Measurements from ENCODE around the gene GKN2.
"Not testable (repeated sequence)": the region's sequence is repeated elsewhere in the genome, so short reads cannot be mapped to it uniquely, and the experiment has no call there.

Gene GKN2

DNA sequence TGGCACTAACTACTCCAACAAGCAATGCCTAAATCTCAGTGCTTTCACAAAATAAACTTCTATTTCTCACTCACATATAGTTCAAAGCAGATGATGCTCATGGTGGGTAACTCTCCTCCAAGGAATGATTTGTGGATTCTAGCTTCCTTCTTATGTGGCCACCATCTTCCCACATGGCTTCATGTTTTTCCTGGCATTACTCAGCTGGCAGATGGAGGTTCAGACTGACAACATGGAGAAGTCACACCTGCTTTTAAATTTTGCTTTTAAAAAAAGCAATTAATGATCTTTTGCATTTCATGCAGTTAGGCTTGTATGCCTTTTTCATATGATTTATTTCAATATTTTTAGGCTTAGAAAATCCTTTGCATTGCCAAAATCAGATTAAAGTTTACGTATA is 6.3 kb upstream of the GKN2 start:
- no peak for DNase-seq

DNA sequence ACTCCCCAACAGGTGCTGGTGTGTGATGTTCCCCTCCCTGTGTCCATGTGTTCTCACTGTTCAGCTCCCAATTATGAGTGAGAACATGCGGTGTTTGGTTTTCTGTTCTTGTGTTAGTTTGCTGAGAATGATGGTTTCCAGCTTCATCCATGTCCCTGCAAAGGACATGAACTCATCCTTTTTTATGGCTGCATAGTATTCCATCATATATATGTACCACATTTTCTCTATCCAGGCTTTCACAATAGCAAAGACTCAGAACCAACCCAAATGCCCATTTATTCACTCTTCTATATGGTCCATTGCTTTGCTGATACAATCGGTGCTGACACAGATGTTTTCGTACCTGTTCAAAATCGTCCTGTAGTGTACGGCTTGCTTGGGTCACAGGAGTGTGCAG is 2.7 kb upstream of the GKN2 start:
- not testable (repeated sequence) for DNase-seq

DNA sequence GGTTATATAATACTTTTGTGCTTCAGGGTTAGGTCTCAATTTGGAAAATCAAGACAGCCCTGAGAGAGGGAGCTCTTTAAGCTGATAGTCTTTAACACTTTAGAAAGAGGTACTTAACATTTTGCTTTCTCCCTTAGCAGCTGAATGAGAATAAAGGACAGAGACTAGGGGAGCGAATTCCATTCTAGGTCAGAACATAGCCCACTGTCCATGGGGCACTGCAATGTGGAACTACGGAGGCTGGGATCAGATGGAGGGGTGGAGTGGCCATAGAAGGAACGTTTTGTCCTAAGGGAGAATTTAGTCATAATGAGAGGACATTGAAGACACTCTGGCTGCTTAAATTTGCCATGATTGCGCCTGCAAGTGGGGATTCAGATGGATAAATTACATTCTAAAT is 794 bp downstream of the GKN2 start:
- peak; percentile 73 for DNase-seq

DNA sequence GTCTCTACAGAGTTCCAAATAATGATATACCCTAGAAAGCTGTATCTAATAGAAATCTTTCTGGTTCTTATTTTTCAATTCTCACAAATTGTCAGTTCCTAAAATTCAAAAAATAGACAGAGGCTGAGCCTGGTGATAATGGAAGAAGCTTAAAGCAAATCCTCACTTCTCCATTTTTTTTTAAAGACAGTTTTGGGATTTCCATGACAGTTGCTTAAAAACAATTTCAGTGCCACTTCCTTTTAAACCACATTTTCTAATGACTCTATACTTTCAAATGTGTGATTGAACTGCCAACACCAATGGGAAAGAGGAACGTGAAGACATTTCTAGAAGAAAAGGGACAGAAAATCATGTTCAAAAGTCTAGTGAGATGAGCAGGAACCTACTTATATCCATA is 4.0 kb downstream of the GKN2 start:
- no peak for DNase-seq

DNA sequence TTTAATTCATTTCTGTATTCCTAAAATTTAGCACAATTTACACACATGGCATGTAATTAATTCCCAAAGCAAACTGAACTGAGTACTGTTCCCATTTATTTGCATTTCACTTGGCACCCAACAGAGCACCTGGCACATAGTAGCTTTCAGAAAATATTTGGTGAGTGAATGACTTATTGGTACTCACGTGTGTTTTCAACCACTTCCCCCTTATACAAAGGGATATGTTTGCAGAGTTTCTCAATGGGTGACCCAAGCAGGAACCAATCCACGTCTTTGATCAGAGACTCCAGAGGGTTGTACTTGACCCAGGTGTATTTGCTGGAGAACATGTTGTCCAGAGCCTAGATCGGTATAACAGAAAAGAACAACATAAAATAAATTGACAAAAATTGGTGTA is 6.6 kb downstream of the GKN2 start:
- no peak for DNase-seq

DNA sequence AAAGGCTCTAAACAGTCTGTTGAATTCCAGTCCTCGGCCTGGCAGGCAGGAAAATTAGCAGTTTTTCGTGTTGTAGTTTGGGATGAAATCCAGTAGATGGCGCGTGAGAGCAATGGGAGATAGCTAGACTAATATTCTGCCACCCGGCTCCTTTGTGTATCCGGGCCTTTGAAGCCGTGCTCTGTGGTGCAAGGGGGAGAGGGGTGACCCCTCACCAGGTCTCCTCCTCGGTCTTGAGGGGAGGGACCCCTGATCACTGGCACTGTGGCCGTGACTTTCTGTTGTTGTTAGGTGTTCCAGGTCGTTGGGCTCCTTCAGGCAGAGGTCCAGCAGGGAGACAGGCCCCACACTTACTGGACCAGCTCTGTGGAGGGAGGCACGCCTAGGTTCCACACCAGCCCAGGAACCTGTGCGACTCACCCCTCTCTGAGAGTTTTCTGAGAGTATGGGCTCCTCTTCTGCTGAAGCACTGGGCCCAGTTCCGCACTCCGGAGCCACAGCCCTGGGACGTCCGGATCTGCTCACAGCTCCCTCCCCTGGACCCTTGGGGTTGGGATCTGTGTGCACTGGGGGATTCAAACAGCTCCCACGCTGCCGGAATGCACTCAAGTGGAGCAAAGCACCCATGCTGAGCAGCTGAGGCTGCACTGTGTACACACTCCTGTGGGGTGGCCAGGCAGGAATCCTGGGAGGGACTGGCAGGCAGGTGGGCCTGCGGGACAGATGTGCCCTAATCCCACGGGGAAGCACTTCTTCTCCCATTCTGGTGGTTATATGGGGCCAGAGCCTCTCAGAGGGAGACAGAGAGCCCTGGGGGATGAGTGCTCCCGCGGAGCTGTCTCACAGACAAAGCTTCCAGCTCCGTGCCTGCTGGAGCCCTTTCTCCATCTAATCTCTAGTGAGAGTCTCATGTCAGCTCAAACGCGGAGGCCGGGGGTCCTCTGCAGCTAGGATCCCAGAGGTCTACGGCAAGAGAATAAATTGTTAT is 8.8 kb downstream of the GKN2 start:
- DNase-seq, result peak; percentile 84

DNA sequence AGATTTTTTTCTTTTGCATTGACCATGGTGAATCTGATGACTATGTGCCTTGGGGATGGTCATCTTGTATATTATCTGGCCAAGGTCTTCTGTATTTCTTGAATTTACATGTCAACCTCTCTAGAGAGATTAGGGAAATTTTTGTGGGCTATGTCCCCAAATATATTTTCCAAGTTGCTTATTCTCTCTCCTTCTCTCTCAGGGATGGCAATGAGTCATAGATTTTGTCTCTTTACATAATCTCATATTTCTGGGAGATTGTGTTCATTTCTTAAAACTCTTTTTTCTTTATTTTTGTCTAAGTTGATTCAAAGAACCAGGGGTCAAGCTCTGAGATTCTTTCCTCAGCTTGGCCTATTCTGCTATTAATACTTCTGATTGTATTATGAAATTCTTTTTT is 9.9 kb downstream of the GKN2 start:
- DNase-seq, result no peak

DNA sequence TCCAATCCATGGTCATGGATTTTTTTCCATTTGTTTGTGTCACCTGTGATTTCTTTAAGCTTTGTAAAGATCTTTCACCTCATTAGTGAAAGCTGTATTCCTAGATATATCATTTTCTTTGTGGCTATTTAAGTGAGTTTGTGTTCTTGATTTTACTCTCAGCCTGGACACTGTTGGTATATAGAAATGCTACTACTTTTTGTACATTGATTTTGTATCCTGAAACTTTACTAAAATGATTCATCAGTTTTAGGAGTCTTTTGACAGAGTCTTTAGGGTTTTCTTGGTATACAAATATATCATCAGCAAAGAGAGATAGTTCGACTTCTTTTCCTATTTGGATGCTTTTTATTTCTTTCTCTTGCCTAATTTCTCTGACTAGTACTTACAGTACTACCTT is 12.3 kb downstream of the GKN2 start:
- no peak for DNase-seq

DNA sequence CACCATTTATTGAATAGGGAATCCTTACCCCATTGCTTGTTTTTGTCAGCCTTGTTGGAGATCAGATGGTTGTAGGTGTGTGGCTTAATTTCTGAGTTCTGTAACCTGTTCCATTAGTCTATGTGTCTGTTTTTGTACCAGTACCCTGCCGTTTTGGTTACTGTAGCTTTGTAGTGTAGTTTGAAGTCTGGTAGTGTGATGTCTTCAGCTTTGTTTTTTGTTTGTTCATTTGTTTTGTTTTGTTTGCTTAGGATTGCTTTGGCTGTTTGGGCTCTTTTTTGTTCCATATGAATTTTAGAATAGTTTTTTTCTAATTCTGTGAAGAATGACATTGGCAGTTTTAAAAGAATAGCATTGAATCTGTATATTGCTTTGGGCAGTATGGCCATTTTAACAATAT is 12.7 kb downstream of the GKN2 start:
- no peak for DNase-seq

DNA sequence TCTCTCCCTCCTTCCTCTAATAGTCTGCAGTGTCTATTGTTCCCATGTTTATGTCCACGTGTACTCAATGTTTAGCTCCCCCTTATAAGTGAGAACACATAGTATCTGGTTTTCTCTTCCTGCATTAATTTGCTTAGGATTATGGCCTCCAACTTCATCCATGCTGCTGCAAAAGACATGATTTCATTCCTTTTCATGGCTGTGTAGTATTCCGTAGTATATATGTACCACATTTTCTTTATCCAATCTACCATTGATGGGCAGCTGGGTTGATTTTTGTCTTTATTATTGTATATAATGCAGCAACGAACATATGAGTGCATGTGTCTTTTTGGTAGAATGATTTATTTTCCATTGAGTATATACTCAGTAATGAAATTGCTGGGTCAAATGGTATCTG is 13.8 kb downstream of the GKN2 start:
- no peak for DNase-seq

DNA sequence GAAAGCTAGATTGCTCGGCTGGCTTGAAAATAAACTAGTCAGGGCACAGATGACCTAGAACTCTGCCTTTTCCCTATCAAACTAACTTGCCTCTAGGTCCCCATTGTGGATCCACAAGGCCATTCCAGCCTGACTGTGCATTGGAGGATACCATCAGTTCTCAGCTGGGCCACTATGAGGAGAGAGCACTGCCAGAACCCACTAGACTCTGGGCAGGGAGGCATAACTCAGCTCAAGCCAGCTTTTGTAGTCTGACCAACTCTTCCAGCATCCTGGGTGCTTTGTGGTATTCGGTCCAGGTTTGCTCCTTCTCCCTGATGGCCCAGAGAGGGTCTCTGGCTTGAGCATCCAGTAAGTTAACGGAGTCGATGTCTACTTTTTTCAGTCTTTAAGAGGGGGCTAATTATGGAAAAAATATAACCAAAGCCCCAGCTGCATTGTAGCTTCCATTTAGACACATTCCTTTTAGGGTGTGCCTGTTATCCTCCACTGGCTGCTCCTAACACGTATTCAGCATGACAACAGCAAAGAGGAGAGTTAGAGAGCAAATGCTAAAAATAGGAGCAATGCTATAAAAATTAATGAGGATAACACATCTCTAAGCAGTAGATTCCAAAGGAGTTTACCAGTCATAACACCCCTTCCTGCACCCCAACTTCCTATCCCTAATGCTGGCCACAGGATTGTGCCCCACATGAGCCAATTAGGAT is 15.2 kb downstream of the GKN2 start:
- no peak for DNase-seq

DNA sequence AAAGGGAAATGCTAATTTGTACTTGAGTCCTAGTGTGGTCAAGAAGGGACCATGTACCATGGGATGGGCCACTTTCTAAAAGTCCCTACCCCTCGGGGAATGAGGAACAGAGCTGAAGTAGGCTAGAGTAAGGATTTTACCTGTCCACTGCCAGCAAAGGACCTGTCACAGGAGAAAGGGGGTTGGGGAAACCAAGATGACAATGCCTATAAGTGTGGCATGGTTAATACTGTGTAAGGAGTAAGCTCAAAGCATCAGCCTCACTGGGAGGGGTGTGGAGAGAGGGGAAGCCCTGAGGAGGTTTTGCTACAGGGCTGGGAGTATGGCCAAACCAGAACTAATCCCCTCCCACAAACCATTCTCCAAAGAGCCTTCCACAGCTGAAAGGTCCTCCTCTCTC is 15.8 kb downstream of the GKN2 start:
- DNase-seq, result no peak

DNA sequence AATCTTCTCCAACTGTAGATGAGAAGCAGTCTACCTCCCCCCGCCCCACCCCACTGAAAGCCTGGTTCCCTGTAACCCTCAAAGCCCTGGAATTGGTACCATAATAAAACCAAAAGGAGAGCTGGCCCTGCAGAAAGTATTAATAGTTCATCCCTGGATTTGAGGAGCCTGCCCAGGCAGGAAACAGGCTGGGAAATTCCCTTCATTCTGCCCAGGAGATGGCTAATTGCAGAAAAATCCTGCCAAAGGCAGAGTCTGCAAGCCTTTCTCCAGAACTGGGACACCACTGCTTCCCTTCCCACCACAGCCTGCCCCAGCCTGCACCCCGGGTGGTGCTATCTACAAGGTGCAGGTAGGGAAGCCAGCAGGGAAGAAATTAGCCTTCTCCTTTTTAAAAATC is 16.3 kb downstream of the GKN2 start:
- DNase-seq, result no peak

DNA sequence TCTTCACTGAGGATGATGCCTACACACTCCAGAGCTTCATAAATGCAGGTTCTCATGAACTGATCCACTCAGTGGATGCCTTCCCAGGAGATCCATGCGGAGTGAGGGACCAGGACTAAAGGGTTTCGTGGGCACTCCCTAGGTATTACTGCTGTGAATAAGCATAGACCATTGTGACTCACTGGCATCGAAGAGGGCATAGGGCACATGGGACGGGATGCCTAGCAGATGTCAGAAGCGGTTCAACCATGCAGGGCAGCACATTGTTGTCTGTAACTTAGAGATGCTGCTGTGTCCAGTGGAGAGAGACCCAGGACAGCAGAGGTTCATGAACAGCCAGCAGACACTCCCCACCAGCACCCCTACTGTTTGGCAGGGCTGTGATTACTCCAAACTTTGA is 17.2 kb downstream of the GKN2 start:
- no peak for DNase-seq

DNA sequence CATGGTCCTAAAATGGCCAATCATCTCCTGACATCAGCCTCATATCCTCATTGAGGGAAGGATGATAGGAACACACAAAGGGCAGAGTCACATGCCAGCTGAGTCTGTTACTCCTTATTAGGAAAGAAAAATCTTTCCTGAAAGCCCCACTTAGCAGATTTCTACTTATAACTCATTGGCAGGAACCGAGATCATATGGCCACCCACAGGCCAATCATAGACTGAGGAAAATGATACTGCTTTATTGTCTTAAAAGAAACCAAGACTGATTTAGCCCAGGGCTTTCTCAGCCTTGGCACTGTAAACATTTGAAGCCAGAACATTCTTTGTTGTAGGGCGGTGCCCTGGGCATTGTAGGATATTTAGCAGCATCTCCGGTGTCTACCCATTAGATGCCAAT is 18.7 kb downstream of the GKN2 start:
- no peak for DNase-seq

DNA sequence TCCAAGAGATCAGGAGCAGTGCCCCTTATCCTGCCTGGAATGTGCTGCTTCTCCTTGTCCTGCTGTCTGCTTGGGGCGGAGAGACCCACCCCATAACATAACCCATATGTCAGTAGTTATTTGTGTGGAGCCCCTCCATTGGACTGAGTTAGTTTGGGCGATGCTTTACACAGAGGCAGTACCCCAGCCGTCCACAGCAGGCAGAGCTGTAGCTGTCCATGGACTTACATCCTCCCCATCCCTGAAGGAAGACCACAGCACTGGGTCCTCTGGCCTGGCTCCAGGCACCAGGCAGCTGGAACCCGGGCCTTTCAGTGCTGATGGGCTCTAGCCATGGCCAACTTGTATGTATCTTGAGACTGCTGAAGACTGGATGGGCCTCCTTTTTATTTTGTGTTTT is 20.3 kb downstream of the GKN2 start:
- DNase-seq, result no peak

DNA sequence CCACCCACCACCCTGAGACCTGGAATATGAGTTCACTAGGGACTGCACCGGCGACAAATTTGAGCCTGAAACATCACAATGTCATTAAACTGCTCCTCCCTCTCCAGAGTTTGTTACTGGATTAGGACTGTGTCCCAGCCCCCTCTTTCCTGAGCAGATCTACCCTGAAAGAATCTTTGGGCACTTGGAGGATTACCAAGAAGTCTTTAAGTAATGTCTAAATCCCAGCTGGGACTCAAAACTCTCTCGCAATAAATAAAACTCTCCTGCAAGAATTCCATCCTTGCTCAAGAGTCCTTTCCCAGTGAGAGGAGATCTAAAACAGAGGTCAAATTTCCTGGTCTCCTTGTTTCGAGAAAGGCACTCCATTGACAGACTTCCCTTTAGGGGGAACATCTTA is 20.9 kb downstream of the GKN2 start:
- DNase-seq, result no peak

DNA sequence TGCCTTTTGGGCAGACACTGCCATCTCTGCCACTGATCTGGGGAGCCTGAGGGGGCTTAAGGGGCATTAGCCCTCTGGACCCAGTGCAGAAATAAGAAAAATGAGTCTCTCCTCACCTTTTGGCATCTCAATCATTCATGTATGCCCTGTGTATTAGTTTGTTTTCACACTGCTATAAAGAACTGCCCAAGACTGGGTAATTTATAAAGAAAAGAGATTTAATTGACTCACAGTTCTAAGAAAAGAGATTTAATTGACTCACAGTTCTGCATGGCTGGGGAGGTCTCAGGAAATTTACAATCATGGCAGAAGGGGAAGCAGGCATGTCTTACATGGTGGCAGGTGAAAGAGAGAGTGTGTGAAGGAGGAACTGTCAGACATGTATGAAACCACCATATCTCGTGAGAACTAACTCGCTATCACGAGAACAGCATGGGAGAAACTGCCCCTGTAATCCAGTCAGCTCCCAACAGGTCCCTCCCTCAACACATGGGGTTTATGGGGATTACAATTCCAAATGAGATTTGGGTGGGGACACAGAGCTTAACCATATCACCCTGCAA is 21.5 kb downstream of the GKN2 start:
- DNase-seq, result no peak

DNA sequence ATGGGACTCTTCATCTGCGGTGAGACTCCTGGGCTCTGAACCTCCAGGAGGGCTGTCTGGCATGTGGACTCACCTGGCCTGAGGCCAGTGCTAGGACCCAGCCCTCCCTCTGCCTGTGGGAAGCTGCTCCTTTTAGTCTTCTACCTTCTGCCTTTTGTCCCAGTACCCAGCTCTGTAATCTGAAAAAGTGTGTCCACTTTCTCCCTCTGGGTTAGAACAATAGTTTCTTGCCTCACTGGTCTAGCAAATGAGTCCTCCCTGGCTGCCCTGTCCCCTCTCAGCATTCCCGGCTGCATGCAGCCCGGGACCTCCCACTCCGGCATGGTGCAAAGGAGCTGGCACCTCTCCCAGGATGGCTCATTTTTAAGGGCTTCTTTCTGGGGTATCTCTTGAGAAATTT is 25.9 kb downstream of the GKN2 start:
- no peak for DNase-seq

DNA sequence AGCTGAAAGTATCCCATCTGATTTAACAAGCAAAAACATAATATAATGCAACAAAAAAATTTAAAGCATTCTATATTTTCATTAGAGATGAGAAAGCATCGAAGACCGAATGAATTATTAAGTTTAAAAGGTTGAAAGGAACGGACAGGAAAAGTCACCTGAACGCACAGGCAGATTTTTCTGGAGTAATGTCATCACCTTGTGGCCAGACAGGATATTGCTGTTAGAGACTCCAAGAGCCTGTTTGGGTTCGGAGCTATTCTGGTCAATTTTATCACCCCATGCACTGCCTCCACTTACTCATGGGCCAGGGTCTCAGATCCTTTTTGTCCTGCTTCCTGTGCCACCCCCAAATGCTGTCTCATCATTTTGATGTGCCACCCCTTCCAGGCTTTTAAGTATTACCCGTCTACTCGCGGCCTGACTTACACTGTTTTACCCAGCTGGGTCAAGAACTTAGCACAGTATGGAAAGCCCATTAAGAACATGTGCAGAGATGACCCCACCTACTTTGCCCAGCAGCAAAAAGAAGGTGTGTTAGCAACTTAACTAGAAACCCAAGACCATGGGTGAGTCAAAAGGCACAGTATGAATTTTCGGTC is 27.3 kb downstream of the GKN2 start:
- peak; percentile 48 for DNase-seq

DNA sequence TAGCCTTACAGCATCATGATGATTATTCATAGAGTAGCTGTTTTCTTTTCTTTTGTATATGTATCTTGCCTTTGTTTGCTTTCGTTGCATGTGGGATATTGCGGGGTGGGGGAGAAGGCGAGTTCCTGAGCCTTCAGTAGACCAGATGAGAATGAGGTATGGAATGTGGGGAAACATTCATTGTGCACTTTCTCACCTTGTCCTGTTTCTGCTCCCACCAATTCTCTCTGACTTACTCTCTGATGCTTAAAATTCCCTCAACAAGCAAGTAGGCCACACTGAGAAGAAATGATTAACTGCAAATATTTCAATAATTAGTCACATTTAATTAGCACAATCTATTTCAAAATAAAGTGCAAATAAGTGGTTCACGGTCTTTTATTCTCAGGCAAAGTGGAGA is 31.0 kb downstream of the GKN2 start:
- DNase-seq, result no peak

DNA sequence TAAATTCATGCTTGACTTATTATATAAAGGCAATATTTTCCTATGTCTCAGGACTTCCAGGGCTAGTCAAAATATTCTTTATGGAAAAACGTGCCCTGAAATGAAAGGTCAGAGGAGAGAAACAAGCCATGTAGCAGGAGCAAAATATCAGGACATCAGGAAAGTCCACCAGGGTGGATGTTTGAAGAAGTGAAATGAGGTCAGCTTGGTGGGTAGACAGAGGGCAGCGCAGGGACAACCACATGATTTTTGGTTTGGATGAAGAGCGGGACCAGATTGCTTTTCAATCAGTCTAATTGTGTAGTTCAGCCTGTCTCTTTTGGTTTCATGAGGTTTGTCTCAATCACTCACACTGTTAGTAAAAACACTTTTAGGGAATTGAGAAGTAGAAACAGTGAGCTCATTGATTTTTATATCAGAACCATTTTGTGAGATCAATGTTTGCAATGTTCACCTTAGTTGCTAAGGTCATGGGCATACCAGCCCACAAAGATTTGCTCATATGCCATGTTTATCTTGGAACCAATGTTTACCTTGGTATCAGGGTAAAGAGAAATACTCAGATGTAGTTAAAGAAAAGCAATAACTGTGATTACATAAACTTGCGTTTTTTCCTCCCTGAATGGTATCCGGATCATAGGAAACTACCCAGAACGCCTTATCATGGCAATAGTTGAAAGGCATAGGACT is 32.1 kb downstream of the GKN2 start:
- DNase-seq, result no peak

DNA sequence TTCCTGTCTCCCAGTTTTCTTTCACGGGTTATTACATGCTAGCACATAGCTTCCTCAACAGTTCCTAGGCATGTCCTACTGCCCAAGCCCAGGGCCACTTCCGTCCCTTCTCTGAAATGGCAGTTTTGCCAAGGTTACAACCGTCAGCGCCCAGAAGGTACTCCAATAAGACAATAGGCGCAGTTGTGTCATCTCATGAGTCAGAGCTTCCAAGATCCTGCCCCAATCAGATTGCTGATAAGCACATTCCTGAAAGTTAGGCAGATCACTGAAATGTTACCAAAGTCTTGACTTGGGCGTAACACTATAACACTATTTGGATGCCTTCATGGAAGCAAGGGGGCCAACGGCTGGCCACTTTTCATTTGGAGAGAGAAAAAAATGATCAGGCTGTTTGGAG is 34.2 kb downstream of the GKN2 start:
- DNase-seq, result no peak

Measured in NCI-H2227 treated with DMSO at 0.1 percent for 48 hours (cell line).